CD14-positive monocyte (primary cell): ENCODE data around the gene GLIPR1. TPM values are rescaled to one million over a fixed set of nuclear protein-coding genes. Genes with fewer than 3 reads are reported as not detected.

Experiments
- DNase-seq, 3 donors: peaks; one replicate each; pipeline ENCODE4 v3.0.0-alpha.2; 2011 to 2022
- H2AFZ ChIP-seq: 2 replicates; pipeline ENCODE4 v1.6.0; 2012; ENCODE audit warnings: mild to moderate bottlenecking, low read depth, low read length, inconsistent platforms; ENCODE audit not compliant: insufficient read depth, poor library complexity, severe bottlenecking
- H3K27ac ChIP-seq, 2 donors: 1 replicate in 1 of 2; 2 replicates in 1 of 2; pipeline ENCODE4 v1.5.1; 2012 to 2013; ENCODE audit warnings: low read length in 2 of 2, control low read depth in 1 of 2, inconsistent platforms in 1 of 2, low read depth in 1 of 2, mild to moderate bottlenecking in 1 of 2
- H3K27me3 ChIP-seq, 2 donors: one replicate each; pipeline versions ENCODE4 v1.6.0 to v1.6.1; 2011 to 2013; ENCODE audit warnings: low read length in 2 of 2; ENCODE audit not compliant: control insufficient read depth in 2 of 2, insufficient read depth in 2 of 2
- H3K36me3 ChIP-seq, 2 donors: replicated peaks in 1 of 2; 1 replicate in 1 of 2; 2 replicates in 1 of 2; pipeline versions ENCODE4 v1.5.1 to v1.6.1; 2012 to 2013; ENCODE audit warnings: low read length in 2 of 2, control low read depth in 1 of 2, inconsistent platforms in 1 of 2, mild to moderate bottlenecking in 1 of 2; ENCODE audit not compliant: insufficient read depth in 2 of 2, control insufficient read depth in 1 of 2
- H3K4me1 ChIP-seq, 2 donors: 1 replicate in 1 of 2; 2 replicates in 1 of 2; pipeline versions ENCODE4 v1.5.1 to v1.6.1; 2012 to 2013; ENCODE audit warnings: low read length in 2 of 2, control low read depth in 1 of 2, inconsistent platforms in 1 of 2, mild to moderate bottlenecking in 1 of 2, moderate library complexity in 1 of 2; ENCODE audit not compliant: insufficient read depth in 2 of 2, control insufficient read depth in 1 of 2
- H3K4me2 ChIP-seq: replicated peaks from 2 replicates; pipeline ENCODE3; 2012; ENCODE audit warnings: low read length, moderate library complexity, mild to moderate bottlenecking; ENCODE audit not compliant: poor library complexity, severe bottlenecking; ENCODE audit errors: extremely low read depth
- H3K4me3 ChIP-seq, 3 experiments: fragments of 200-600 bp in 1 of 3; sonication (generic) in 1 of 3; replicated peaks in 1 of 3; 1 replicate in 2 of 3; 2 replicates in 1 of 3; pipeline ENCODE4 v1.5.1; 2011 to 2013; ENCODE audit warnings: low read length in 3 of 3, mild to moderate bottlenecking in 3 of 3, control low read depth in 2 of 3, low read depth in 2 of 3, inconsistent platforms in 1 of 3, moderate library complexity in 1 of 3
- H3K79me2 ChIP-seq: 2 replicates; pipeline ENCODE4 v1.6.0; 2012; ENCODE audit warnings: mild to moderate bottlenecking, control low read depth, inconsistent platforms, low read length, moderate library complexity; ENCODE audit not compliant: insufficient read depth
- H3K9ac ChIP-seq: 2 replicates; pipeline ENCODE4 v1.6.0; 2017; ENCODE audit warnings: low read length, mild to moderate bottlenecking; ENCODE audit not compliant: insufficient read depth, poor library complexity, severe bottlenecking
- H3K9me3 ChIP-seq, 2 donors: replicated peaks in 1 of 2; 1 replicate in 1 of 2; 2 replicates in 1 of 2; pipeline versions ENCODE4 v1.5.1 to v1.6.1; 2012 to 2013; ENCODE audit warnings: low read length in 2 of 2, control low read depth in 1 of 2; ENCODE audit not compliant: control insufficient read depth in 1 of 2, insufficient read depth in 1 of 2
- H4K20me1 ChIP-seq: 2 replicates; pipeline ENCODE4 v1.6.0; 2012; ENCODE audit warnings: mild to moderate bottlenecking, low read length, control low read depth, moderate library complexity; ENCODE audit not compliant: insufficient read depth
- H3K27ac Mint-ChIP-seq, 7 donors: one replicate each; pipeline ENCODE4 v1.8.0; 2020; ENCODE audit warnings: mild to moderate bottlenecking in 7 of 7, mixed read lengths in 7 of 7, moderate library complexity in 6 of 7, inconsistent platforms in 2 of 7
- H3K27me3 Mint-ChIP-seq, 3 donors: one replicate each; pipeline ENCODE4 v1.8.0; 2021 to 2022; ENCODE audit warnings: low read depth in 3 of 3, mild to moderate bottlenecking in 3 of 3, mixed read lengths in 3 of 3, moderate library complexity in 3 of 3, inconsistent platforms in 1 of 3
- H3K36me3 Mint-ChIP-seq, 2 donors: one replicate each; pipeline ENCODE4 v1.8.0; 2020; ENCODE audit warnings: mixed read lengths in 2 of 2, inconsistent platforms in 1 of 2, mild to moderate bottlenecking in 1 of 2
- H3K4me1 Mint-ChIP-seq: one replicate; pipeline ENCODE4 v1.8.0; 2020; ENCODE audit warnings: mild to moderate bottlenecking, mixed read lengths
- H3K4me3 Mint-ChIP-seq, 2 donors: one replicate each; pipeline ENCODE4 v1.8.0; 2020; ENCODE audit warnings: mild to moderate bottlenecking in 2 of 2, mixed read lengths in 2 of 2, moderate library complexity in 1 of 2
- H3K9me3 Mint-ChIP-seq, 7 donors: one replicate each; pipeline ENCODE4 v1.8.0; 2020 to 2022; ENCODE audit warnings: mixed read lengths in 7 of 7, mild to moderate bottlenecking in 6 of 7, moderate library complexity in 6 of 7, inconsistent platforms in 2 of 7
- WGBS: methylation state at CpG from one replicate; pipeline ENCODE4 v1.1.5; 2013; ENCODE audit warnings: missing lambda C conversion rate; ENCODE audit not compliant: insufficient coverage; 5-methylcytosine and 5-hydroxymethylcytosine counted together
- intact Hi-C, 2 donors: fragments of 100-400 bp; cut with micrococcal nuclease; formaldehyde crosslinking; loops; one replicate each; pipeline versions ENCODE4 v1.15.0 to v1.15.1; 2023
- polyA plus RNA-seq, 3 donors: library from polyadenylated mRNA; depleted of rRNA in 1 of 3; unstranded in 2 of 3; stranded (reverse) in 1 of 3; fragments of 300-500 nt in 2 of 3; fragments of >200 nt in 1 of 3; fragmentation: Illumina TruSeq in 2 of 3; gene quantifications; 1 replicate in 2 of 3; 2 replicates in 1 of 3; pipeline ENCODE4 v1.2.3, GENCODE V29; 2012 to 2021
- TF ChIP-seq, protein P1 (sequence below): fragments of 200-600 bp; IDR thresholded peaks from one replicate; pipeline ENCODE4 v1.8.0; 2022; ENCODE audit warnings: antibody characterized with exemption, mild to moderate bottlenecking

The GLIPR1 gene
- polyA plus RNA-seq, 3 donors, result 200 to 794 (median 687) TPM

DNA sequence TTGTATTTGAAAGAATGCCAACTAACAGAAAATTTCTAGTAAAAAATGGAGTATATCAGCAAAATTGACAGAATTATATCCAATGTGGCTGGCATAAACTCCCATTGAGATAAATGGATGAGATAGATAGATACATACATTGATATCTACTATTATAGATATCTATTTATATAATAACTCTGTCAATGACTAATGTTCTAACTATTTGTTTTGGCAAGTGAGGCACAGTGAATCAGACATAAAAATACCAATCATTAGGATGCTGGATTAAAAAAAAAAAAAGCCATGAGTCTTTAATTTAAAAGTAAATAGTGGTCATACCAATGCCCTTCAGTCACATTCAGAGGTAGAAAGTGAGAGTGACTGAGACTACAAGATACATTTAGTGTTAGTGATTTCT is 33.7 kb upstream of the GLIPR1 start:
- no peak for DNase-seq
- Mint-ChIP-seq H3K4me1 (peaks cover 25% of the 10 kb centered on the region), H3K4me3 (no peak overlapping the region), H3K27me3 (no peaks in the 10 kb centered on the region), H3K9me3 (peaks cover 0 to 2% (median 0%) of the 10 kb centered on the region in 7 donors), H3K27ac (no peak overlapping the region), H3K36me3 (no peaks in the 10 kb centered on the region)
- no peaks in the 10 kb centered on the region for H3K79me2 ChIP-seq
- no peaks in the 10 kb centered on the region for H4K20me1 ChIP-seq
- no peak overlapping the region for H3K9ac ChIP-seq
- H3K4me2 ChIP-seq, result no peak overlapping the region
- H3K4me3 ChIP-seq, result no peak overlapping the region
- TF ChIP-seq, protein P1, sequence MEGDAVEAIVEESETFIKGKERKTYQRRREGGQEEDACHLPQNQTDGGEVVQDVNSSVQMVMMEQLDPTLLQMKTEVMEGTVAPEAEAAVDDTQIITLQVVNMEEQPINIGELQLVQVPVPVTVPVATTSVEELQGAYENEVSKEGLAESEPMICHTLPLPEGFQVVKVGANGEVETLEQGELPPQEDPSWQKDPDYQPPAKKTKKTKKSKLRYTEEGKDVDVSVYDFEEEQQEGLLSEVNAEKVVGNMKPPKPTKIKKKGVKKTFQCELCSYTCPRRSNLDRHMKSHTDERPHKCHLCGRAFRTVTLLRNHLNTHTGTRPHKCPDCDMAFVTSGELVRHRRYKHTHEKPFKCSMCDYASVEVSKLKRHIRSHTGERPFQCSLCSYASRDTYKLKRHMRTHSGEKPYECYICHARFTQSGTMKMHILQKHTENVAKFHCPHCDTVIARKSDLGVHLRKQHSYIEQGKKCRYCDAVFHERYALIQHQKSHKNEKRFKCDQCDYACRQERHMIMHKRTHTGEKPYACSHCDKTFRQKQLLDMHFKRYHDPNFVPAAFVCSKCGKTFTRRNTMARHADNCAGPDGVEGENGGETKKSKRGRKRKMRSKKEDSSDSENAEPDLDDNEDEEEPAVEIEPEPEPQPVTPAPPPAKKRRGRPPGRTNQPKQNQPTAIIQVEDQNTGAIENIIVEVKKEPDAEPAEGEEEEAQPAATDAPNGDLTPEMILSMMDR, result no peak
- H3K4me1 ChIP-seq, result peaks cover 15 to 23% of the 10 kb centered on the region in 2 donors
- H3K27ac ChIP-seq, result no peak overlapping the region
- intact Hi-C loops, result no loop called here
- peaks cover 0 to under 1% of the 10 kb centered on the region in 2 donors for H3K9me3 ChIP-seq
- no peak overlapping the region for H2AFZ ChIP-seq
- H3K36me3 ChIP-seq, result no peaks in the 10 kb centered on the region
- H3K27me3 ChIP-seq, result no peaks in the 10 kb centered on the region

DNA sequence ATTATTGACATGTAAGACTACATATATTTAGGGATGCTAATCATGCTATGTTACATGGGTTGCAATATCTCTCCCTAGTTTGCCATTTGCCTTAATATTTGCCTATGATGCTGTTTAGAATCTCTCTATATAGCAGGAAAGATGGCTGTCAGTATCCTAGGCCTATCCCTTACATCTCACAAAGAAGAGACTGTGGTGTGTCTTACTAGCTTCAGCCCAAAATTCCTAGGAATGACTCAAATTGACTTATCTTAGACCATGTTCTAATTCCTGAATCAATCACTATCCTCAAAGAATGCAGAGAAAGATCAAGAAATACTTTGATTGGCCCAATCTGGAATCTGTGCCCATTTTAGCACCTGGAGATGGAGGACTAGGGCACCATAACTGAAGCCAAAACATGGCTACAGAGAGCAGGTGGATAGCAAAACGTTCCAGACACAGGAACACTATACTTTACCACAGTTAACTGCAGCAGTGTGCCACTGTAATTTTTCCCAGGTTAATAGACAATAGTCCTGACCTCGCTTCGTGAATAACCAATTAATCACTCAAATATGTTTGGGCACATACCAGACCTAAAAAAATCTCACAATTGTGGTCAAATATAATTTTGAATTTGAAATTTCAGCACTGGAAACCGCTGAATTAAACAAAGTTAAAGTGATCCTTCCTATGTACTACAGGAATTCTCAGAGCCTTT is 32.7 kb upstream of the GLIPR1 start:
- intact Hi-C loops, result no loop called here
- no peak overlapping the region for H3K27ac Mint-ChIP-seq
- H3K4me3 Mint-ChIP-seq, result no peak overlapping the region
- no peak overlapping the region for H3K9ac ChIP-seq
- no peaks in the 10 kb centered on the region for H3K36me3 ChIP-seq
- no peaks in the 10 kb centered on the region for H3K79me2 ChIP-seq
- H3K4me2 ChIP-seq, result no peak overlapping the region
- no peaks in the 10 kb centered on the region for H3K27me3 Mint-ChIP-seq
- no peaks in the 10 kb centered on the region for H3K9me3 ChIP-seq
- no peak overlapping the region for H3K4me3 ChIP-seq
- TF ChIP-seq, protein P1, result no peak
- H3K4me1 Mint-ChIP-seq, result peaks cover 26% of the 10 kb centered on the region
- no peaks in the 10 kb centered on the region for H3K27me3 ChIP-seq
- no peak overlapping the region for H2AFZ ChIP-seq
- no peaks in the 10 kb centered on the region for H3K36me3 Mint-ChIP-seq
- DNase-seq, result no peak
- H3K27ac ChIP-seq, result no peak overlapping the region
- 86% methylated on average over 1 of the region's 4 CpGs for WGBS
- H3K9me3 Mint-ChIP-seq, result peaks cover 0 to 2% (median 0%) of the 10 kb centered on the region in 7 donors
- H4K20me1 ChIP-seq, result no peaks in the 10 kb centered on the region
- peaks cover 15 to 23% of the 10 kb centered on the region in 2 donors for H3K4me1 ChIP-seq
